Endothelial cell of umbilical vein (primary cell): ENCODE measurements around the gene CDC34. TPM values are rescaled to one million over a fixed set of nuclear protein-coding genes. Genes with fewer than 3 reads are reported as not detected.

Experiments
- BruUV-seq: library from RNA; stranded (reverse); fragments of 400-500 nt; replicated peaks from 2 replicates; lab custom pipeline; 2021; lab: Mats Ljungman, UMichigan
- CTCF ChIA-PET: fragments of 300-600, 350-600 bp; sonication (Branson Sonifier 250); formaldehyde crosslinking; loops from one replicate; lab custom pipeline; 2021; ENCODE audit warnings: antibody characterized with exemption, inconsistent platforms; lab: Charles Lee
- POLR2A ChIA-PET: fragments of 300-600, 350-600 bp; sonication (Branson Sonifier 250); formaldehyde crosslinking; loops from one replicate; lab custom pipeline; 2021; ENCODE audit warnings: antibody characterized with exemption, inconsistent platforms; lab: Charles Lee
- DNase-seq: peaks from one replicate; pipeline ENCODE4 v3.0.0-alpha.2; 2011; ENCODE audit warnings: low read depth, low spot score
- FAIRE-seq: peaks from 2 replicates; lab custom pipeline; 2011; peaks lifted over from hg19 to GRCh38; lab: Jason Lieb, UNC
- H2AFZ ChIP-seq: 2 replicates; pipeline ENCODE4 v1.6.0; 2012; ENCODE audit warnings: low read depth, low read length, control low read depth, inconsistent platforms
- H3K27ac ChIP-seq: 2 replicates; pipeline ENCODE4 v1.5.1; 2011; ENCODE audit warnings: low read depth, mild to moderate bottlenecking, control low read depth, low read length, moderate library complexity; ENCODE audit not compliant: insufficient read depth
- H3K27me3 ChIP-seq, 2 experiments: 2 replicates each; pipeline versions ENCODE4 v1.6.0 to v1.6.1; 2011; ENCODE audit warnings: low read length in 2 of 2, mixed read lengths in 1 of 2; ENCODE audit not compliant: control insufficient read depth in 2 of 2, insufficient read depth in 2 of 2
- H3K36me3 ChIP-seq, 2 experiments: 2 replicates in 1 of 2; 3 replicates in 1 of 2; pipeline ENCODE4 v1.5.1; 2011; ENCODE audit warnings: low read length in 2 of 2, mild to moderate bottlenecking in 1 of 2, moderate library complexity in 1 of 2; ENCODE audit not compliant: control insufficient read depth in 2 of 2, insufficient read depth in 2 of 2; ENCODE audit errors: extremely low read depth in 1 of 2
- H3K4me1 ChIP-seq: 3 replicates; pipeline ENCODE4 v1.5.1; 2011; ENCODE audit warnings: mild to moderate bottlenecking, low read length; ENCODE audit not compliant: control insufficient read depth, insufficient read depth; ENCODE audit errors: extremely low read depth
- H3K4me2 ChIP-seq: 2 replicates; pipeline ENCODE4 v1.6.1; 2011; ENCODE audit warnings: low read length, control low read depth, mixed read lengths; ENCODE audit not compliant: insufficient read depth
- H3K4me3 ChIP-seq, 3 experiments: fragments of 200-600 bp in 1 of 3; sonication (generic), shearing (Covaris generic) in 1 of 3; replicated peaks in 1 of 3; 2 replicates each; pipeline ENCODE4 v1.5.1; 2011 to 2016; ENCODE audit warnings: control low read depth in 3 of 3, low read length in 3 of 3, mild to moderate bottlenecking in 2 of 3, inconsistent platforms in 1 of 3, low read depth in 1 of 3, moderate library complexity in 1 of 3; ENCODE audit not compliant: insufficient read depth in 1 of 3
- H3K79me2 ChIP-seq: 2 replicates; pipeline ENCODE4 v1.6.0; 2012; ENCODE audit warnings: low read length, inconsistent platforms; ENCODE audit not compliant: control insufficient read depth, insufficient read depth
- H3K9ac ChIP-seq: replicated peaks from 2 replicates; pipeline ENCODE3; 2011; ENCODE audit warnings: low read length, control low read depth; ENCODE audit not compliant: insufficient read depth; ENCODE audit errors: extremely low read depth
- H3K9me1 ChIP-seq: replicated peaks from 3 replicates; pipeline ENCODE4 v1.6.0; 2011; ENCODE audit warnings: mild to moderate bottlenecking, low read length; ENCODE audit not compliant: control insufficient read depth, insufficient read depth; ENCODE audit errors: extremely low read depth
- H3K9me3 ChIP-seq: replicated peaks from 2 replicates; pipeline ENCODE4 v1.5.1; 2012; ENCODE audit warnings: low read length, inconsistent platforms; ENCODE audit not compliant: control insufficient read depth, insufficient read depth
- H4K20me1 ChIP-seq: replicated peaks from 2 replicates; pipeline ENCODE3; 2011; ENCODE audit warnings: mild to moderate bottlenecking, low read length; ENCODE audit not compliant: control insufficient read depth, insufficient read depth; ENCODE audit errors: extremely low read depth
- FOS ChIP-seq: IDR thresholded peaks from 2 replicates; pipeline ENCODE4 v1.6.1; 2011; ENCODE audit warnings: mild to moderate bottlenecking, low read length, moderate library complexity, borderline replicate concordance; ENCODE audit not compliant: insufficient read depth
- GATA2 ChIP-seq: IDR thresholded peaks from 2 replicates; pipeline ENCODE4 v1.7.0; 2011; ENCODE audit warnings: low read depth, mild to moderate bottlenecking, moderate library complexity, mixed read lengths, low read length; ENCODE audit not compliant: insufficient read length, insufficient read depth
- JUN ChIP-seq: IDR thresholded peaks from 2 replicates; pipeline ENCODE4 v1.6.1; 2011; ENCODE audit warnings: borderline replicate concordance, low read depth; ENCODE audit not compliant: insufficient read length, insufficient read depth
- MYC ChIP-seq: IDR thresholded peaks from one replicate; pipeline ENCODE4 v1.6.1; 2011; ENCODE audit warnings: mild to moderate bottlenecking, low read depth, low read length
- POLR2AphosphoS5 ChIP-seq: IDR thresholded peaks from 2 replicates; pipeline ENCODE4 v1.6.1; 2012; ENCODE audit warnings: low read depth, mild to moderate bottlenecking, control low read depth, low read length, moderate library complexity; ENCODE audit not compliant: insufficient read depth
- dilution Hi-C: fragments of 300-500 bp; cut with MboI; formaldehyde crosslinking; loops from one replicate; pipeline ENCODE4 v1.15.0; 2019; ENCODE audit warnings: low sequenced_read_pairs; ENCODE audit not compliant: extremely low pct_ligation_motif_present
- intact Hi-C: fragments of 100-400 bp; cut with micrococcal nuclease; formaldehyde crosslinking; loops from one replicate; pipeline ENCODE4 v1.10.0; 2022
- polyA plus RNA-seq, 4 experiments: library from polyadenylated mRNA; depleted of rRNA in 3 of 4; stranded (reverse) in 3 of 4; unstranded in 1 of 4; fragments of >200 nt; gene quantifications; 2 replicates each; pipeline versions ENCODE4 v1.2.1 to v1.2.3, GENCODE V29; 2011 to 2012; ENCODE audit warnings: missing spikeins in 1 of 4
- total RNA-seq: library from RNA; stranded (reverse); gene quantifications from 2 replicates; pipeline ENCODE4 v1.2.3, GENCODE V29; 2021
- TF ChIP-seq, protein P1 (sequence below): IDR thresholded peaks from 2 replicates; pipeline ENCODE4 v1.6.1; 2011; ENCODE audit not compliant: insufficient read depth, insufficient read length

Gene CDC34
- total and polyA plus RNA-seq, 2 donors (not counting 3 experiments of a cell fraction or from before 2014, with no cell fraction given): 90.4 to 92.9 TPM

DNA sequence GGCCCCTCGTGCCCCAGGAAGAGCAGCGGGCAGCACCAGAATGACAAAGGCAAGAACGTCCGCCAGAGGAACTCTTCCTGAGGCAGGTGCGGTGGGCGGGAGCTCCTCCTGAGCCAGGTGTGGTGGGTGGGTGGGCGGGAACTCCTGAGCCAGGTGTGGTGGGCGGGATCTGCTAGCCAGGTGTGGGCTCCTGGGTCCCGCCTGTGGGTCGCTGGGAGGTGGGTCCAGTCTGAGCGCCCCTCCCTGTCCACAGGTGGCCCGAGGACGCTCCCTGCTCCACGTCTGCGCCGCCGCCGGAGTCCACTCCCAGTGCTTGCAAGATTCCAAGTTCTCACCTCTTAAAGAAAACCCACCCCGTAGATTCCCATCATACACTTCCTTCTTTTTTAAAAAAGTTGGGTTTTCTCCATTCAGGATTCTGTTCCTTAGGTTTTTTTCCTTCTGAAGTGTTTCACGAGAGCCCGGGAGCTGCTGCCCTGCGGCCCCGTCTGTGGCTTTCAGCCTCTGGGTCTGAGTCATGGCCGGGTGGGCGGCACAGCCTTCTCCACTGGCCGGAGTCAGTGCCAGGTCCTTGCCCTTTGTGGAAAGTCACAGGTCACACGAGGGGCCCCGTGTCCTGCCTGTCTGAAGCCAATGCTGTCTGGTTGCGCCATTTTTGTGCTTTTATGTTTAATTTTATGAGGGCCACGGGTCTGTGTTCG is 51.1 kb downstream of the CDC34 start:
- H3K9me1 ChIP-seq: no peaks in the 10 kb centered on the region
- H3K4me1 ChIP-seq: no peaks in the 10 kb centered on the region
- no peak for FAIRE-seq
- dilution Hi-C loops (no loop called here), intact Hi-C loops (no loop called here)
- no peak overlapping the region for H3K4me2 ChIP-seq
- no peak overlapping the region for H3K4me3 ChIP-seq
- ChIA-PET CTCF (interaction anchor here (0.6 kb wide), 1 partner anchor 22 kb away, joined by 4 read pairs; no protein-coding TSS in a partner anchor), POLR2A (no interaction called here)
- H3K79me2 ChIP-seq: peaks cover 26% of the 10 kb centered on the region
- no peak for DNase-seq
- no peaks in the 10 kb centered on the region for H4K20me1 ChIP-seq
- no peaks in the 10 kb centered on the region for H3K9me3 ChIP-seq
- H3K27ac ChIP-seq: no peak overlapping the region
- peaks cover 4 to 31% of the 10 kb centered on the region in 2 experiments for H3K36me3 ChIP-seq
- H3K27me3 ChIP-seq: no peaks in the 10 kb centered on the region
- H2AFZ ChIP-seq: no peak overlapping the region
- no peak for TF ChIP-seq GATA2
- TF ChIP-seq, protein P1, sequence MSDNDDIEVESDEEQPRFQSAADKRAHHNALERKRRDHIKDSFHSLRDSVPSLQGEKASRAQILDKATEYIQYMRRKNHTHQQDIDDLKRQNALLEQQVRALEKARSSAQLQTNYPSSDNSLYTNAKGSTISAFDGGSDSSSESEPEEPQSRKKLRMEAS: no peak
- no peak for TF ChIP-seq FOS
- TF ChIP-seq MYC: no peak
- no peak for TF ChIP-seq POLR2AphosphoS5
- TF ChIP-seq JUN: no peak
- BruUV-seq: no TSS peak
- no peak overlapping the region for H3K9ac ChIP-seq
